Tracheal epithelial cell (primary cell): ENCODE measurements around the gene BICRA. TPM values are rescaled to one million over a fixed set of nuclear protein-coding genes. Genes with fewer than 3 reads are reported as not detected.

Source experiments
- total RNA-seq: library from RNA; depleted of rRNA; stranded (reverse); fragments of >200 nt; gene quantifications from 2 replicates; pipeline ENCODE4 v1.2.1, GENCODE V29; 2014

Gene BICRA
- total RNA-seq = 2.2 and 3.0 TPM in 2 replicates

GRCh38 chr19:47608969-47609905 lies at the start of gene BICRA:
BICRA (plus strand) TSS chr19:47609134; CDS start chr19:47673575, 64,441 bp downstream.

DNA sequence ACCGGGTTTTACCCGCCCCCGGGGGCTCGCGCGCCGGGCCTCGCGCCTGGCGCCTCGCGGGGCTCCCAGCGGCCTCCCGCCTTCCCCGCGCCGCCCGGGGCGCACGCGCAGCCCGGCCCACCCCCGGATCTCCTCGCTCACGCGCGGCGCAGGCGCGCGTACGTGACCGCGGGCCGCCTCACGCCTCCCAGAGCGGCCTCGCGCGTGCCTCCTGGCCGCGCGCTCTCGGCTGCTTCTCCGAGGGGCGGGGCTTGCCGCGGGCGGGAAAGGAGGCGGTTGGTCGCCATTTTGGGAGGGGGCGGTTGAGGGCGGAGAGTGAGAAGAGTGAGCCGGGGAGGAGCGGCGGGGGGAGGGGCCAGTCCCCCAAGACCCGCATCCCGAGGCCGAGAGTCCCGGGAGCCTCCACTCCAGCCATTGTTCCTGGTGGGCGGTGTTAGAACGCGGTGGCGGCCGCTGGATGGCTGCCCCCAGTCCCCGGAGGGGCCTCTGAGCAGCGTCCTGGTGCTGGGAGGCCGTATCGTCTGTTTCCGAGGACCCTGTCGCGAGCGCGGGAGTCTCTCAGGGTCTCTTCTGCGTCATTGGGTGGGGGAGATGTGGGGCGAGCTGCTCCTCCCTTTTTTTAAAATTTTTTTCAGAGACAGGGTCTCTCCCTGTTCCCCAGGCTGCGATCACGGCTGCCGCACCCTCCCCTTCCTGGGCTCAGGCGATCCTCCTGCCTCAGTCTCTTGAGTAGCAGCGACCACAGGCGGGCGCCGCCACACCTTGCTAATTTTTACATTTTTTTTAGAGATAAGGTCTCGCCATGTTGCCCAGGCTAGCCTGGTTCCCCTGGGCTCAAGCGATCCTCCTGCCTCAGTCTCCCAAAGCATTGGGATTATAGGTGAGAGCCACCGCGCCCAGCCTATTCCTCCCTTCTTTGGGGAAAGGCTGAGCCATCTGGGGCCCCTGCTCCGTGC lies 35.6 kb upstream of the BICRA start, which contains the start of gene ZNF541:
ZNF541 (minus strand) TSS at position 78 of the 956 bp plus-strand sequence. CDS start 17,292 bp downstream, outside the sequence.

GRCh38 chr19:47713046-47714021 lies 104.4 kb downstream of the BICRA start, which contains the start of gene EHD2:
EHD2 (plus strand) TSS chr19:47713422; CDS start chr19:47716613, 3,191 bp downstream.

DNA sequence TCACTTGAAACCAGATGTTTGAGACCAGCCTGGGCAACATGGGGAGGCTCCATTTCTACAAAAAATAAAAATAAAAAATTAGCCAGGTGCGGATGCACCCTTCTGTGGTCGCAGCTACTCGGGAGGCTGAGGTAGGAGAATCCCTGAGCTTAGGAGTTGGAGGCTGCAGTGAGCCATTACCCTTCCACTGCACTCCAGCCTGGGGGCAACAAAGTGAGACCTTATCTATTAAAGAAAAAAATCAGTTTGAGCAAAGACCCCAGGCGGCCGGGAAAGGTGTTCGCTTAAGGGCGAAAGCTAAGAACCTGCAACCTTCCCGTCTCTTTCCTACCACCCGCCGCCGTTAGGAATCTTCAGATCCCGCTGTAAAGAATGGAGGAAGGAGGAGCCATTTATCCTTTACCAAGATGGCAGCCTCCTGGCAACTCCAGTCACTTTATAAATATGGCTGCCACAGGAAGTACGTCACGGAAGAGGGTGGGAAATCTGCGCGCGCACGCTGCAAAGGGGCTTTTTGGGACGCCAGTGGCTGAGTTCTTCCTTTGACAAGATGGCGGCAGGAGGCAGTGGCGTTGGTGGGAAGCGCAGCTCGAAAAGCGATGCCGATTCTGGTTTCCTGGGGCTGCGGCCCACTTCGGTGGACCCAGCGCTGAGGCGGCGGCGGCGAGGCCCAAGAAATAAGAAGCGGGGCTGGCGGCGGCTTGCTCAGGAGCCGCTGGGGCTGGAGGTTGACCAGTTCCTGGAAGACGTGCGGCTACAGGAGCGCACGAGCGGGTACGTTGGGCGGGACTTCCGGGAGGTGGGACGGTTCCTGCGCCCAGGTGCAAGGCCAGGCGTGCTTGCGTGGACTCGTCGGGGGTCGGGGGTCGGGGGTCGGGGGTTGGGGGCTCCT lies 136.3 kb downstream of the BICRA start, which contains the start of gene NOP53:
NOP53 (plus strand) TSS at position 537 of the 892 bp plus-strand sequence; CDS start at position 551, 14 bp downstream.

Other genes starting within 250 kb of the BICRA start
- gene MEIS3, start 189.6 kb upstream of the BICRA start, total RNA-seq = 6.2 and 25.8 TPM in 2 replicates
- gene SLC8A2, start 137.2 kb upstream of the BICRA start, total RNA-seq = under 0.01 TPM in 1 of 2 replicates, not detected in the other
- 3.4 and 5.5 TPM in 2 replicates for gene KPTN, start 124.9 kb upstream of the BICRA start, total RNA-seq
- gene NAPA, start 94.1 kb upstream of the BICRA start, total RNA-seq = 36.2 and 57.1 TPM in 2 replicates
- not detected in 2 replicates for gene ZNF541, start 36.0 kb upstream of the BICRA start, total RNA-seq
- 83.3 and 88.2 TPM in 2 replicates for gene EHD2, start 104.3 kb downstream of the BICRA start, total RNA-seq
- 76.1 and 115 TPM in 2 replicates for gene NOP53, start 136.4 kb downstream of the BICRA start, total RNA-seq
- gene SELENOW, start 169.6 kb downstream of the BICRA start, total RNA-seq = 209 and 217 TPM in 2 replicates
- not detected in 2 replicates for gene TPRX1, start 195.4 kb downstream of the BICRA start, total RNA-seq
- gene CRX, start 212.8 kb downstream of the BICRA start, total RNA-seq = not detected in 2 replicates